Common myeloid progenitor, CD34-positive (primary cell): Measurements from ENCODE around the gene ARID3A.

Source experiments
- CTCF ChIA-PET: fragments of 350-600 bp; sonication (Branson Sonifier 250); formaldehyde crosslinking; loops from one replicate; lab custom pipeline; 2021; ENCODE audit warnings: antibody characterized with exemption; lab: Charles Lee
- POLR2A ChIA-PET: fragments of 350-600 bp; sonication (Branson Sonifier 250); formaldehyde crosslinking; loops from one replicate; lab custom pipeline; 2021; ENCODE audit warnings: antibody characterized with exemption; lab: Charles Lee
- DNase-seq, 3 donors: peaks; one replicate each; pipeline versions ENCODE4 v3.0.0 to v3.0.0-alpha.2; 2013
- H3K27ac ChIP-seq, 2 experiments: 1 replicate in 1 of 2; 2 replicates in 1 of 2; pipeline ENCODE4 v1.7.0; 2013; ENCODE audit warnings: inconsistent platforms in 2 of 2, low read length in 2 of 2, mild to moderate bottlenecking in 2 of 2, low read depth in 1 of 2, moderate library complexity in 1 of 2; ENCODE audit not compliant: severe bottlenecking in 2 of 2, insufficient read depth in 1 of 2, poor library complexity in 1 of 2
- H3K27me3 ChIP-seq, 5 experiments: replicated peaks in 2 of 5; 1 replicate in 3 of 5; 2 replicates in 2 of 5; pipeline versions ENCODE4 v1.6.1 to v1.7.0; 2013; ENCODE audit warnings: low read length in 4 of 5, mild to moderate bottlenecking in 2 of 5, moderate library complexity in 2 of 5, inconsistent platforms in 1 of 5; ENCODE audit not compliant: insufficient read depth in 5 of 5, control insufficient read depth in 4 of 5
- H3K36me3 ChIP-seq, 4 experiments: 1 replicate in 2 of 4; 2 replicates in 2 of 4; pipeline versions ENCODE4 v1.6.1 to v1.7.0; 2013; ENCODE audit warnings: low read length in 3 of 4, control low read depth in 1 of 4, mild to moderate bottlenecking in 1 of 4; ENCODE audit not compliant: control insufficient read depth in 4 of 4, insufficient read depth in 4 of 4
- H3K4me1 ChIP-seq, 4 experiments: 1 replicate in 3 of 4; 2 replicates in 1 of 4; pipeline versions ENCODE4 v1.6.1 to v1.7.1; 2013; ENCODE audit warnings: low read length in 3 of 4, mild to moderate bottlenecking in 3 of 4, control low read depth in 1 of 4, inconsistent platforms in 1 of 4, moderate library complexity in 1 of 4; ENCODE audit not compliant: control insufficient read depth in 4 of 4, insufficient read depth in 4 of 4; ENCODE audit errors: control extremely low read depth in 1 of 4
- H3K4me3 ChIP-seq, 7 experiments: 1 replicate in 4 of 7; 2 replicates in 3 of 7; pipeline versions ENCODE4 v1.5.1 to v1.7.0; 2013; ENCODE audit warnings: mild to moderate bottlenecking in 7 of 7, low read length in 6 of 7, moderate library complexity in 6 of 7, inconsistent platforms in 2 of 7, low read depth in 2 of 7, control low read depth in 1 of 7; ENCODE audit not compliant: insufficient read depth in 4 of 7, control insufficient read depth in 1 of 7; ENCODE audit errors: extremely low read depth in 1 of 7
- H3K9me3 ChIP-seq, 5 experiments: 1 replicate in 4 of 5; 2 replicates in 1 of 5; pipeline versions ENCODE4 v1.6.1 to v1.7.1; 2013; ENCODE audit warnings: low read length in 4 of 5, mild to moderate bottlenecking in 2 of 5, inconsistent platforms in 1 of 5, low read depth in 1 of 5, moderate library complexity in 1 of 5; ENCODE audit not compliant: control insufficient read depth in 4 of 5, insufficient read depth in 2 of 5; ENCODE audit errors: control extremely low read depth in 1 of 5
- WGBS: methylation state at CpG from one replicate; pipeline ENCODE4 v1.1.5; 2013; ENCODE audit not compliant: insufficient coverage; 5-methylcytosine and 5-hydroxymethylcytosine counted together

The ARID3A gene

GRCh38 chr19:931860-932647, 6.2 kb downstream of the ARID3A start:
- Histone ChIP-seq H3K9me3 (no peaks in the 10 kb centered on the region), H3K4me3 (peak overlapping the region in 4 of 7 experiments; percentile 28 to 57 (median 35)), H3K4me1 (peaks cover 0 to 55% (median 49%) of the 10 kb centered on the region in 4 experiments), H3K36me3 (peaks cover 0 to 34% (median 7%) of the 10 kb centered on the region in 4 experiments), H3K27ac (no peak overlapping the region), H3K27me3 (no peaks in the 10 kb centered on the region)
- ChIA-PET CTCF (interaction anchor here (0.9 to 1.7 kb wide), 3 partner anchors 9 to 24 kb away, joined by 4 to 5 read pairs (median 4); no protein-coding TSS in a partner anchor), POLR2A (interaction anchor here (0.6 to 1.5 kb wide), 2 partner anchors 16 to 337 kb away, joined by 5 read pairs; partner anchors contain the start of gene CIRBP)
- DNase-seq, result no peak
- 74% methylated on average over 30 of the region's 32 CpGs for WGBS

GRCh38 chr19:932648-933552, 7.1 kb downstream of the ARID3A start:
- ChIA-PET POLR2A (interaction anchor here (0.6 to 1.5 kb wide), 2 partner anchors 15 to 336 kb away, joined by 5 read pairs; partner anchors contain the start of gene CIRBP), CTCF (interaction anchor here (0.7 to 1.7 kb wide), 6 partner anchors 10 to 23 kb away, joined by 3 to 6 read pairs (median 4); no protein-coding TSS in a partner anchor)
- Histone ChIP-seq H3K9me3 (no peaks in the 10 kb centered on the region), H3K4me1 (peaks cover 0 to 55% (median 43%) of the 10 kb centered on the region in 4 experiments), H3K36me3 (peaks cover 0 to 38% (median 9%) of the 10 kb centered on the region in 4 experiments), H3K4me3 (peak overlapping the region in 4 of 7 experiments; percentile 28 to 57 (median 35)), H3K27ac (no peak overlapping the region), H3K27me3 (no peaks in the 10 kb centered on the region)
- peak; percentile 59 to 86 (median 86) for DNase-seq
- WGBS, result 20% methylated on average over 42 of the region's 54 CpGs

- no peaks in the 10 kb centered on the region for H3K27me3 ChIP-seq
- no peak for DNase-seq
- no peak overlapping the region for H3K27ac ChIP-seq
- peak overlapping the region in 3 of 7 experiments; percentile 34 to 57 (median 36) for H3K4me3 ChIP-seq
- H3K4me1 ChIP-seq, result peaks cover 0 to 51% (median 41%) of the 10 kb centered on the region in 4 experiments
- no peaks in the 10 kb centered on the region for H3K9me3 ChIP-seq
- H3K36me3 ChIP-seq, result peaks cover 0 to 41% (median 11%) of the 10 kb centered on the region in 4 experiments
- POLR2A ChIA-PET, result interaction anchor here (1.5 kb wide), 1 partner anchor 14 kb away, joined by 5 read pairs; no protein-coding TSS in a partner anchor
- 86% methylated on average over 11 of the region's 14 CpGs for WGBS
- CTCF ChIA-PET, result interaction anchor here (1.0 to 7.8 kb wide), 5 partner anchors 9 to 23 kb away, joined by 4 to 35 read pairs (median 5); no protein-coding TSS in a partner anchor
These were observed 7.7 kb downstream of the ARID3A start for GRCh38 chr19:933553-933882.

GRCh38 chr19:934197-934840, 8.5 kb downstream of the ARID3A start:
- no peak for DNase-seq
- H3K27ac ChIP-seq, result peak overlapping the region in 1 of 2 experiments; percentile 34
- no peaks in the 10 kb centered on the region for H3K27me3 ChIP-seq
- ChIA-PET CTCF (interaction anchor here (0.9 to 7.8 kb wide), 5 partner anchors 11 to 71 kb away, joined by 3 to 35 read pairs (median 10); partner anchors contain the start of gene WDR18), POLR2A (interaction anchor here (0.9 to 1.0 kb wide), 2 partner anchors 11 to 13 kb away, joined by 3 to 5 read pairs; no protein-coding TSS in a partner anchor)
- peak overlapping the region in 4 of 7 experiments; percentile 28 to 51 (median 40) for H3K4me3 ChIP-seq
- peaks cover 0 to 48% (median 44%) of the 10 kb centered on the region in 4 experiments for H3K4me1 ChIP-seq
- WGBS, result 82% methylated on average over 23 of the region's 29 CpGs
- H3K9me3 ChIP-seq, result no peaks in the 10 kb centered on the region
- peaks cover 0 to 39% (median 11%) of the 10 kb centered on the region in 4 experiments for H3K36me3 ChIP-seq

- POLR2A ChIA-PET, result interaction anchor here (0.9 to 1.0 kb wide), 2 partner anchors 11 to 13 kb away, joined by 3 to 5 read pairs; no protein-coding TSS in a partner anchor
- Histone ChIP-seq H3K27ac (peak overlapping the region in 1 of 2 experiments; percentile 34), H3K36me3 (peaks cover 0 to 40% (median 9%) of the 10 kb centered on the region in 4 experiments), H3K27me3 (no peaks in the 10 kb centered on the region), H3K9me3 (no peaks in the 10 kb centered on the region), H3K4me1 (peaks cover 0 to 54% (median 49%) of the 10 kb centered on the region in 4 experiments), H3K4me3 (peak overlapping the region in 4 of 7 experiments; percentile 28 to 51 (median 40))
- DNase-seq, result peak in 2 of 3 donors; percentile 80 to 89
- 5% methylated on average over 30 of the region's 31 CpGs for WGBS
- CTCF ChIA-PET, result interaction anchor here (0.9 to 7.8 kb wide), 8 partner anchors 11 to 71 kb away, joined by 3 to 35 read pairs (median 6); partner anchors contain the start of gene WDR18
These were observed 9.1 kb downstream of the ARID3A start for GRCh38 chr19:934865-935479.
